HPDE6-E6E7 (cell line): Measurements from ENCODE around the gene HNRNPDL.
"Not testable (repeated sequence)": the region's sequence is repeated elsewhere in the genome, so short reads cannot be mapped to it uniquely, and the experiment has no call there.

ENCODE experiments used
- DNase-seq: peaks from one replicate; pipeline ENCODE4 v3.0.0; 2011; ENCODE audit warnings: missing footprints; ENCODE audit errors: extremely low spot score

The HNRNPDL gene

GRCh38 chr4:82433791-82434190 lies 3.5 kb upstream of the HNRNPDL start:
- no peak for DNase-seq

- DNase-seq = no peak
These were observed 2.3 kb upstream of the HNRNPDL start for GRCh38 chr4:82432596-82432995.

GRCh38 chr4:82431831-82432230 lies 1.6 kb upstream of the HNRNPDL start:
- no peak for DNase-seq

GRCh38 chr4:82430964-82431745 lies 893 bp upstream of the HNRNPDL start:
- peak; percentile 29 for DNase-seq

- DNase-seq = peak; percentile 29
These were observed 502 bp downstream of the HNRNPDL start for GRCh38 chr4:82429728-82430192.

- peak; percentile 77 for DNase-seq
These were observed 1.1 kb downstream of the HNRNPDL start for GRCh38 chr4:82428969-82429727.

DNA sequence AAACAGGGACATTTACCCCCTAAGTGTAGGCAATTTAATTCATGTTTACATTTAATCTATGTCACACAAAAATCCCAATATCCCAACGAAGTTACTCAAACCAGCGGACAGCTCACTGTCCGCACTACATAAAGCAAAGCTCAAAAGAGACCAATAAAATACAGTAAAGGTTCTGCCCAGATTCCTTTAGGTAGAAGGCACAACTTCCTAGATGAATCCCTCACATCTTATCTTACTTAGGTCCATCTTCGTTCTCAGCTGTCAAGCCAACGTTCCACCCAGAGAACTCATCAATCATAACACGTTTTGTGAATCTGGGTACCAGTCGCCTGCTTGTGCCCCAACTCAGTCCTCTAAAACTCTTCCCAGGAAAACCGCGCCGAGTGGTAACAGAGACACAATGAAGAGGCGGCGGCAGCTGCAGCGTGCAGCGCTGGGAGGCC lies 1.7 kb downstream of the HNRNPDL start:
- DNase-seq = no peak

- DNase-seq = no peak
These were observed 4.8 kb downstream of the HNRNPDL start for GRCh38 chr4:82425478-82425877.

GRCh38 chr4:82423245-82424054 lies 6.8 kb downstream of the HNRNPDL start:
- DNase-seq = no peak

DNA sequence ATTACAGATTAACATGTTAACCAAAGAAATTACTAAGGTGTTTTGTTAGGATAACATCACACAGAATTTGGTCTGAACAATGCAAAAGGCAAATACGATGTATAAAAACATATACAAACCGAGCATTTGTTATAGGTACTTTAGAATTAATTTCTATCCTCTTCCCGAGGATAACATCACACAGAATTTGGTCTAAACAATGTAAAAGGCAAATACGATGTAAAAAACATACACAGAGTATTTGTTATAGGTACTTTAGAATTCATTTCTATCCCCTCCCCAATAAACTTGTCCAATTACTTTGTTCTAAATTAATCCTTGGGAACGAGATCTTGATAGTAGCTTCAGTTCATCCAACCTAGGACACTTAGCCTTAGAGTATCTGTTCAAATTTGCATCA lies 7.6 kb downstream of the HNRNPDL start:
- no peak for DNase-seq

DNA sequence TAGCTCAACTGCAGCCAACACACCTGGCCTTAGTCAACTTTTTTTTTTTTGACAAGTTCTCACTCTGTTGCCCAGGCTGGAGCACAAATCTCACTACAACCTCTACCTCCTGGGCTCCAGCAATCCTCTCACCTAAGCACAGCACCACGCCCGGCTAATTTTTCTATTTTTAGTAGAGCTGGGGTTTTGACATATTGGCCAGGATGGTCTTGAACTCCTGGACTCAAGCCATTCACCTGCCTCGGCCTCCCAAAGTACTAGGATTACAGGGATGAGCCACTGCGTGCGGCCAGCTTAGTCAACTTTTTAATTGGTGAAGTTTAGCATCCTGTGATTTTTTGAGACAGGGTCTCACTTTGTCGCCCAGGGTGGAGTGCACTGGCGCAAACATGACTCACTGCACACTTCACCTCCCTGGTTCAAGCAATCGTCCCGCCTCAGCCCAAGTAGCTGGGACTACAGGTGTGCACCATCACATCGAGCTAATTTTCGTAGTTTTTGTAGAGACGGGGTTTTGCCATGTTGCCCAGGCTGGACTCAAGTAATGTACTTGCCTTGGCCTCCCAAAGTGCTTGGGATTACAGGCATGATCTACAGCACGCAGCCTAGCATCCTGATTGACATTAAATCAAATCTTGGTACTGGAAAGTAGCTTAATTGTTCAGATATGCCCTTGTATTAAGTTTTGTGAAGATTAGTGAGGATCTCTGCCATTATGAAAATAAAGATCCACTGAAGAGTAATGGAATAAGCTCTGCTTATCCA lies 8.3 kb downstream of the HNRNPDL start:
- no peak for DNase-seq

- DNase-seq = no peak
These were observed 10.8 kb downstream of the HNRNPDL start for GRCh38 chr4:82419451-82419850.

DNA sequence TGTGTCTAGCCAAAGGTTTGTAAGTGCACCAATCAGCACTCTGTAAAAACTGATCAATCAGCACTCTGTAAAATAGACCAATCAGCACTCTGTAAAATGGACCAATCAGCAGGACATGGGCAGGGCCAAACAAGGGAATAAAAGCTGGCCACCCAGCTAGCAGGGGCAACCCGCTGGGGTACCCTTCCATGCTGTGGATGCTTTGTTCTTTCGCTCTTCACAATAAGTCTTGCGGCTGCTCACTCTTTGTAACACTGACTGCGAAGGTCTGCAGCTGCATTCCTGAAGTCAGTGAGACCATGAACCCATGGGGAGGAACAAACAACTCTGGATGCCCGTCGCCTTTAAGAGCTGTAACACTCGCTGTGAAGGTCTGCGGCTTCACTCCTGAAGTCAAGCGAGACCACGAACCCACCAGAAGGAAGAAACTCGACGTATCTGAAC lies 14.3 kb downstream of the HNRNPDL start:
- DNase-seq = no peak

DNA sequence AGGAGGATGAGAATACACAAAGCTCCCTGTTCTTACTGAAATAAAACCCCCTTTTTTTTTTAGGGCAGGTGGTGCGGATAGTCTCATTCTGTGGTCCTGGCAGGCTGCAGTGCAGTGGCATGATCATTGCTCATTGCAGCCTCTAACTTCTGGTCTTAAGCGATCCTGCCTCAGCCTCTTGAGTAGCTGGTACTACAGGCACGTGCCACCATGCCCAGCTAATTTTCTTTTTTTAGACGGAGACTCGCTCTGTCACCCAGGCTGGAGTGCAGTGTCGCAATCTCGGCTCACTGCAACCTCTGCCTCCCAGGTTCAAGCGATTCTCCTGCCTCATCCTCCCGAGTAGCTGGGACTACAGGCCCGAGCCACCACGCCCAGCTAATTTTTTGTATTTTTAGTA lies 15.2 kb downstream of the HNRNPDL start:
- DNase-seq = not testable (repeated sequence)

DNA sequence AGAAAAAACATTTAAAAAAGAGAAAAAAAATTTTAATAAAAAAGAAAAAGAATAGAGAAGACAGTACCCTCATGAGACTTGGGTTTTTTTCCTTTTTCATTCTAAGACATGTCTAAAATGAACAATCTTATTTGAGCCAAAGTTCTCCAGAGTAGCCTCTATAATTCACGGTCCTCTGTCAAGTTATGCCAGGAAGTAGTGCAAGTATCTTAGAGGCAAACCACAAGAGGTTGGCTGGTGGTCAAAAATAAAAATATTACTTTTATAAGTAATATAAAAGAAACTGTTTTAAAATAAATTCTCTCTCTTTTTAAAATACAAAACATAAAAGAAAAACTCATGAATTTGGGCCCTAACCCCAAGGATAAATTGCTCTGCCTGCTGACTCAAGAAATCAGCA lies 26.5 kb downstream of the HNRNPDL start:
- no peak for DNase-seq

DNA sequence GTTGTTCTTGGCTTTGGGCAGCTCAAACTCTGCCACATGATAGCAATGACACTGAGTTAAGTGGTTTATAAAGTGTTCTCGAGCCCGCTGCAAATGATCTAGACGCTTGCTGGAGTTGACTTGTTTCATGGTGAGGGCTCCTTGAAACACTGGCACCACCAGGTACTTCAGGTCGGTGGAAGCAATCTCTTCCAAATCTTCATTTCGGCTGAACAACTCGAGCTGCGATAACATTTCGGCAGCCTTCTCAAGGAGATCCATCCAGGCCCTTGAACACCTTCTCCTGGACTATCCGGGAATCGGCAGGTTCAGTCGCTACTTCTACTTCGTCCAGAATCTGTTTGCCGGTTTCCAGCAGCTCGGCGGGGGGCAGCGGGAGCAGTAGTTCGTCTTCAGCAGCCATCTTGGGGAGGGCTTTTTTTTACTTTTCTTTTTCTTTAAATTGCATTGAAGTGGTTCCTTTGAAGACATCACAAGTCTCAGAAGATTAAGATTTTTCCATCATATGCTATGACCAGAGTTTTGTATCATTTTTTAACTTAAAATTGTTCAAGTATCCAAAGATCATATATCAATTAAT lies 28.0 kb downstream of the HNRNPDL start:
- DNase-seq = no peak

DNA sequence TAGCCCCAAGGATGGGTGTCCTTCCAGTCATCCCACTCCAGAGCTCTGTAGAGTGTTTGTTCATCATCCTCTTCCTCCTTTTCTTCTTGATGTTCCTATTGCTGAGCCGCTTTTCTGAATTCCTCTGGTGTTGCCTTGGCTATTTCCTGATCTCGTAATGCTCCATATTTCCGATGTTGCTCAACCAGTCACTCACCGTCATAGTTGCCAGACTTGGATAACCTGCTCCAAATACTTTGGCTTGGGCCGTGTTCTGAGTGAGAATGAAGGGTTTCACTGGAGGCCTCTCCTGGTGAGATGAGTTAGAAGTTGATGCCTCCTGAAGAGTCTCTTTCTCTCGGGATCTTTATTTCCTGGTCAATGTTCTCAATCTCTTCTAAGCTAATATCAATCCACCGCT lies 28.7 kb downstream of the HNRNPDL start:
- no peak for DNase-seq

DNA sequence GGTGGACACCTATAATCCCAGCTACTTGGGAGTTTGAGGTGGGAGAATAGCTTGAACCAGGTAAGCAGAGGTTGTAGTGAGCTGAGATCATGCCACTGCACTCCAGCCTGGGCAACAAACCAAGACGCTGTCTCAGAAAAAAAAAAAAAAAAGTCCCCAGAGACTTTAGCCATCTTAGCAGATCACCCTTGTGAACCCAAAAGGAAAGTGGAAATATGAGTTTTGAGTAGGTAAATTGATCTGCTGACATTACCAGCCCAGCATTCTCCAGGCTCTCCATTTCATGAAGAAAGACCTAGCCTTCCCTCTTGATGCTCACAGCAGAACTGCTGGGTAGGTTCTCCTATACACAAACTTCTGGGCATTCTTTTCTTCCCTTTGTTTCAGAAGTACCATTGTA lies 32.0 kb downstream of the HNRNPDL start:
- no peak for DNase-seq

DNA sequence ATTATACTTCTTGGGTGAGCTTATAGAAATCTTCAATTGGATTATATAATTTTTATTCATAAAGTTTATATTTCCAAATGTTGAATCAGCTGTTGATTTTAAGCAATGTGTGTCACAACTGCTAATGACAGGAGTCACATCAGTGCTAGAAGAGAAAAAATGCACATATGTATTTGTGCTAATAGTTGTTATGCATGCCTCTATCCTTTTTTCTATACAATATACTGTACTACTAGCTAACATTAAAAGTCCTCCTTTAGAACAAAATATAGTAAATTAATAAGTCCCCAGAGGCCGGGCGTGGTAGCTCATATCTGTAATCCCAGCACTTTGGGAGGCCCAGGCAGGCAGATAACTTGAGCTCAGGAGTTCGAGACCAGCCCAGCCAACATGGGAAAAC lies 32.7 kb downstream of the HNRNPDL start:
- DNase-seq = no peak

DNA sequence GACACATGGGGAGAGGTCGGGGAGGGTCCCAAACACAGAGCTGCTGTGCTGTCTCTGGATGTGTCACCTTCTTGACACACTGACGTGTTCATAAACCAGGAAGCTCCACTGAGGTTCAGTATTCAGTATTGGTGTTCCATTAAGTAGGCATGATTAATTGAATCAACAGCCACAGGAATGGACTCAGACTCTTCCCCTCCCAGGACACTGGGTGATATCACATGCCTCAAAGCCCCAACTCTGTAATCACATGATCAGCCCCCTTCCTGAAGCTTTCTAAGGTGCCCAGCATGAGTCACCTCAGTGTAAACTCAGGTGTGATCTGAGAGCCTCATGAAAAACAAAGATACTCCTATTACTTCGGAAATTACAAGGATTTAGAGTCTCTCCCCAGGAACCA lies 35.4 kb downstream of the HNRNPDL start:
- DNase-seq = peak; percentile 93

- not testable (repeated sequence) for DNase-seq
These were observed 40.2 kb downstream of the HNRNPDL start for GRCh38 chr4:82390061-82390460.
